GM12875 (cell line): ENCODE data around the gene PGC.

Experiments used
- H3K4me3 ChIP-seq: one replicate; pipeline ENCODE4 v1.5.1; 2011; ENCODE audit warnings: low read depth, low read length, control low read depth
- CTCF ChIP-seq: IDR thresholded peaks from 2 replicates; pipeline ENCODE4 v1.5.1; 2011; ENCODE audit warnings: low read depth, mild to moderate bottlenecking, control low read depth, inconsistent platforms, low read length, moderate library complexity, borderline replicate concordance; ENCODE audit not compliant: insufficient read depth

PGC gene

GRCh38 chr6:41735427-41736185 is 11.6 kb downstream of the PGC start, which contains the start of gene TFEB:
TSS of gene TFEB (minus strand) at chr6:41735608. CDS start at chr6:41691213, 44,395 bp downstream.
- peak within 1 kb of the TSS; percentile 70 for H3K4me3 ChIP-seq
- peak; percentile 91 for TF ChIP-seq CTCF

GRCh38 chr6:41734666-41735426 is 12.4 kb downstream of the PGC start:
- TF ChIP-seq CTCF: no peak
- H3K4me3 ChIP-seq: peak overlapping the region; percentile 70

- peak overlapping the region; percentile 70 for H3K4me3 ChIP-seq
- TF ChIP-seq CTCF: no peak
Measured at GRCh38 chr6:41733707-41734665, 13.2 kb downstream of the PGC start.

- TF ChIP-seq CTCF: no peak
- H3K4me3 ChIP-seq: peak overlapping the region; percentile 70
Measured at GRCh38 chr6:41733360-41733706, 13.9 kb downstream of the PGC start.

- TF ChIP-seq CTCF: no peak
- peak overlapping the region; percentile 70 for H3K4me3 ChIP-seq
Measured at GRCh38 chr6:41732591-41733359, 14.4 kb downstream of the PGC start.

- H3K4me3 ChIP-seq: peak overlapping the region; percentile 70
- TF ChIP-seq CTCF: no peak
Measured at GRCh38 chr6:41732149-41732548, 15.0 kb downstream of the PGC start.
